HG02840 (cell line): Measurements from ENCODE around the gene CCDC117.
"Not testable (repeated sequence)": the region's sequence is repeated elsewhere in the genome, so short reads cannot be mapped to it uniquely, and the experiment has no call there.

Source experiments
- ATAC-seq: cut with Tn5 transposase; IDR thresholded peaks from one replicate; pipeline ENCODE4 v1.9.1; 2021; ENCODE audit warnings: mild to moderate bottlenecking, moderate library complexity, moderate number of reproducible peaks; ENCODE audit not compliant: unreplicated experiment, low FRiP score

CCDC117 gene

DNA sequence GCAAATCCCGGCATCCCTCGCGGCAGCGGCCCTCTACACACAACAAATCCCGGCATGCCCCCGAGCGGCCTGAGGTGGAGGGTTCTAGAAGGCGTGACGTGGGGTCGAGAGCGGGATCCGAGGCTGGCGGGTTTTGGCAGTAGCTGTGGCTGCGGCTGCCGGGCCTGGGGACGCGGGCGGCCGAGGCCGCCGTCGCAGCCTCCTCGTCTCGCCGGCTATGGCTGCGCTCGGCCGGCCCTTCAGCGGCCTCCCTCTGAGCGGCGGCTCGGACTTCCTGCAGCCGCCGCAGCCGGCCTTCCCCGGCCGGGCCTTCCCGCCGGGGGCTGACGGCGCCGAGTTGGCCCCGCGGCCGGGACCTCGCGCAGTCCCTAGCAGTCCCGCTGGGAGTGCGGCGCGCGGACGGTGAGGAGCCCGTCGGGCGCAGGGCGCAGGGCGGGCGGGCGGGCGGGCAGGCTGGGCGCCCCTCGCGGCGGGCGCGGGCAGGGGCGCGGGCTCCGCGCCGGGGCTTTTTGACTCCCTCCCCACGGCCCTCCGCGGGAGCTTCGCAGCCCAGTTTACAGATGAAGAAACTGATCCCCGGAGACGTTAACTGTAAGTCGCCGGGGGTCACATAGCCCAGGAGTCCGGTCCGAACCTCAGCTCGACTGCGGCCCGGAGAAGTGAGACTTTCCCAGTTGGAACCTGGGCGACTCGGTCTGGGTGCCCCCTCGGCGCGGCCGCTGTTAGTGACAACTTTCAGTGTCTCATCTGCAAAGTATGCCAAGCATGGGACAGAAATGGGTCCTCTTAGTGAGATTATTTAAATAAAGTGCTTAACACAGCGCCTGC, at the start of gene CCDC117:
Gene CCDC117, plus strand, starts transcription at position 63 of the 828 bp plus-strand sequence. Its CDS starts 155 bp downstream, at position 218.
- peak; percentile 84 for ATAC-seq

GRCh38 chr22:28728002-28728401, 44.5 kb upstream of the CCDC117 start:
- ATAC-seq, result no peak

DNA sequence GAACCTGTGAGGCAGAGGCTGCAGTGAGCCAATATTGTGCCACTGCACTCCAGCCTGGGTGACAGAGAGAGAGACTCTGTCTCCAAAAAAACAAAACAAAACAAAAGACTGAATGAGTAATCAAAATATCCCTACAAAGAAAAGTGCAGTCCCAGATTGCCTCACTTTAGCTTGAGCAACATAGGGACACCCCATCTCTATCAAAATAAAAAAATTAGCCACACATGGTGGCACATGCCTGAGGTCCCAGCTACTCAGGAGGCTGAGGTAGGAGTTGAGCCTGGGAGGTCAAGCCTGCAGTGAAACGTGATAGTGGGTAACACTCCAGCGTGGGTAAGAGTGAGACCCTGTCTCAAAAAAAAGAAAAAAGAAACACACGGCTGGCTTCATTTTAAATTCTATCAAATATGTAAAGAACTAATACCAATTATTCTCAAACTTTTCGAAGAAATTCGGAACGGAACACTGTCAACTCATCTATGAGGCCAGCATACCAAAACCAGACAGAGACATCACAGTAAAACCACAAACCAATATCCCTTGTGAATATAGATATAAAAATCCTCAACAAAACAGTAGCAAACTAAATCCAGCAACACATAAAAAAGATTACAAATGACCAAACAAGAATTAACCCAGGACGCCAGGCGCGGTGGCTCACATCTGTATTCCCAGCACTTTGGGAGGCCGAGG, 43.7 kb upstream of the CCDC117 start:
- no peak for ATAC-seq

- ATAC-seq, result no peak
Measured at GRCh38 chr22:28730179-28730578, 42.3 kb upstream of the CCDC117 start.

- no peak for ATAC-seq
Measured at GRCh38 chr22:28734393-28734792, 38.1 kb upstream of the CCDC117 start.

- no peak for ATAC-seq
Measured at GRCh38 chr22:28736301-28737155, 36.0 kb upstream of the CCDC117 start.

DNA sequence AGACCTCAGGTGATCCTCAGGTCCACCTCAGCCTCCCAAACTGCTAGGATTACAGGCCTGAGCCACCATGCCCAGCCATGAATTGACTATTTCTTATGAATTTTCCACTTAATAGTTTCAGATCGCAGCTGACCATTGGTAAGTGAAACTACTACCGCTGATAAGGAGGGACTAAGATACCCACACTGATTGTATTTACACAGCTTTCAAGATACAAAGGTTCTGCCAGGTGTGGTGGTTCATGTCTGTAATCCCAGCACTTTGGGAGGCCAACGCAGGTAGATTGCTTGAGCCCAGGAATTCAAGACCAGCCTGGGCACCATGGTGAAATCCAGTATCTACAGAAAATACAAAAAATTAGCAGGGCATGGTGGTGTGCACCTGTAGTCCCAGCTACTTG, 34.8 kb upstream of the CCDC117 start:
- ATAC-seq, result no peak

- not testable (repeated sequence) for ATAC-seq
Measured at GRCh38 chr22:28738876-28739275, 33.6 kb upstream of the CCDC117 start.

- ATAC-seq, result no peak
Measured at GRCh38 chr22:28741200-28741784, 31.2 kb upstream of the CCDC117 start.

DNA sequence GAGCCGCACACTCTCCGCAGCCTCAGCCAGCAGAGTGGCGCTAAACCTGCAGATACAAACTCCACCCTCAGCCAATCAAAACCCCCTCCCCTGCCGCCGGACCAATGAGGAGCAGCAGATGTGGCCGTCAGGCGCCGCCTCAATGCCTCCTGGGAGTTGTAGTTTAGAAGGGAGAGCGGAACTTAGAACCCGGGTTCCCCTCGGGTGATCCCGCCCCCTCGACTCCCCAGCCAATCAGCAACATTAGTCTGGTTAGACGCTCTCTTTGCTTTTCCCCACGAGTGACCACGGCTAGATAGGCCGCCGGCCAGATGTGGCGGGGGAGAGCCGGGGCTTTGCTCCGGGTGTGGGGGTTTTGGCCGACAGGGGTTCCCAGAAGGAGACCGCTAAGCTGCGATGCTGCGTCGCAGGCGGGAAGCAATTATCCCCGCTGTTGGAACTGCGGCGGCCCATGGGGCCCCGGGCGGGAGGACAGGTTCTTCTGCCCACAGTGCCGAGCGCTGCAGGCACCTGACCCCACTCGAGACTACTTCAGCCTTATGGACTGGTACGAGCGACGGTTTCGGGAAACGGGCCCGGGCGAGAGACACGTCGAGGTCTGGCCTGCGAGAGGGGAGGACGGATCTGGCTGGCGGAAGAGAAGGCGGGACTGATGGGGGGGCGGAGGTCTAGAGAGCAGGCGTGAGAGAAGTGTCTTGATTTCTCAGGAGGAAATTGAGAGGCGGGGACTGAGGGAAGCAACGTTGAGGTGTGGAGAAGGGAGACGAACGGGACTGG, 30.5 kb upstream of the CCDC117 start, which contains the start of the genes CHEK2 and HSCB:
Gene CHEK2, minus strand, starts transcription at position 36 of the 777 bp plus-strand sequence. CDS start 7,099 bp downstream, outside the sequence.
Gene HSCB, plus strand, starts transcription at position 255 of the 777 bp plus-strand sequence. Its CDS starts 57 bp downstream, at position 312.
- peak; percentile 91 for ATAC-seq

- no peak for ATAC-seq
Measured at GRCh38 chr22:28742562-28742962, 29.9 kb upstream of the CCDC117 start.

- no peak for ATAC-seq
Measured at GRCh38 chr22:28743852-28744251, 28.6 kb upstream of the CCDC117 start.

GRCh38 chr22:28750471-28750881, 22.0 kb upstream of the CCDC117 start:
- no peak for ATAC-seq

DNA sequence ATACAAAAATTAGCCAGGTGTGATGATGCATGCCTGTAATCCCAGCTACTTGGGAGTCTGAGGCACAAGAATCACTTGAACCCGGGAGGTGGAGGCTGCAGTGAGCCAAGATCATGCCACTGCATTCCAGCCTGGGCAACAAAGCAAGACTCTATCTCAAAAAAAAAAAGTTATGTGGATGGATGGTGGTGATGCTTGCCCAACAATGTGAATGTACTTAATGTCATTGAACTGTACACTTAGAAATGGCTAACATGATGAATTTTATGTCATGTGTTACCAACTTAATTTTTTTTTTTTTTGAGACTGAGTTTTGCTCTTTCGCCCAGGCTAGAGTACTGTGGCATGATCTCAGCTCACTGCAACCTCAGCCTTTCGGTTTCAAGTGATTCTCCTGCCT, 18.0 kb upstream of the CCDC117 start:
- ATAC-seq, result not testable (repeated sequence)

- ATAC-seq, result no peak
Measured at GRCh38 chr22:28759861-28760560, 12.5 kb upstream of the CCDC117 start.

DNA sequence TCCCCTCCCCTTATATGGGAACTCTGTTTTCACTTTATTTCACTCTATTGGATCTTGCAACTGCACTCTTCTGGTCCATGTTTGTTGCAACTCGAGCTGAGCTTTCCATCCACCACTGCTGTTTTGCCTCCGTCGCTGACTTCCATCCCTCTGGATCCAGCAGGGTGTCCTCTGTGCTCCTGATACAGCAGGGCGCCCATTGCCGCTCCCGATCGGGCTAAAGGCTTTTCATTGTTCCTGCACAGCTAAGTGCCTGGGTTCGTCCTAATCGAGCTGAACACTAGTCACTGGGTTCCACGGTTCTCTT, 11.1 kb upstream of the CCDC117 start:
- ATAC-seq, result no peak

GRCh38 chr22:28762000-28762399, 10.5 kb upstream of the CCDC117 start:
- not testable (repeated sequence) for ATAC-seq

GRCh38 chr22:28766628-28767027, 5.9 kb upstream of the CCDC117 start:
- no peak for ATAC-seq
